Choroid plexus epithelial cell (primary cell): Measurements from ENCODE around the gene LGR5.

ENCODE experiments used
- DNase-seq: peaks from one replicate; pipeline ENCODE4 v3.0.0-alpha.2; 2010; ENCODE audit warnings: low read depth
- H3K4me3 ChIP-seq: 2 replicates; pipeline ENCODE4 v1.5.1; 2011; ENCODE audit warnings: low read depth, mild to moderate bottlenecking, control low read depth, low read length, moderate library complexity
- CTCF ChIP-seq: conservative IDR thresholded peaks from 2 replicates; pipeline ENCODE4 v1.5.1; 2011; ENCODE audit warnings: low read depth, mild to moderate bottlenecking, control low read depth, inconsistent platforms, low read length, moderate library complexity

Gene LGR5

DNA sequence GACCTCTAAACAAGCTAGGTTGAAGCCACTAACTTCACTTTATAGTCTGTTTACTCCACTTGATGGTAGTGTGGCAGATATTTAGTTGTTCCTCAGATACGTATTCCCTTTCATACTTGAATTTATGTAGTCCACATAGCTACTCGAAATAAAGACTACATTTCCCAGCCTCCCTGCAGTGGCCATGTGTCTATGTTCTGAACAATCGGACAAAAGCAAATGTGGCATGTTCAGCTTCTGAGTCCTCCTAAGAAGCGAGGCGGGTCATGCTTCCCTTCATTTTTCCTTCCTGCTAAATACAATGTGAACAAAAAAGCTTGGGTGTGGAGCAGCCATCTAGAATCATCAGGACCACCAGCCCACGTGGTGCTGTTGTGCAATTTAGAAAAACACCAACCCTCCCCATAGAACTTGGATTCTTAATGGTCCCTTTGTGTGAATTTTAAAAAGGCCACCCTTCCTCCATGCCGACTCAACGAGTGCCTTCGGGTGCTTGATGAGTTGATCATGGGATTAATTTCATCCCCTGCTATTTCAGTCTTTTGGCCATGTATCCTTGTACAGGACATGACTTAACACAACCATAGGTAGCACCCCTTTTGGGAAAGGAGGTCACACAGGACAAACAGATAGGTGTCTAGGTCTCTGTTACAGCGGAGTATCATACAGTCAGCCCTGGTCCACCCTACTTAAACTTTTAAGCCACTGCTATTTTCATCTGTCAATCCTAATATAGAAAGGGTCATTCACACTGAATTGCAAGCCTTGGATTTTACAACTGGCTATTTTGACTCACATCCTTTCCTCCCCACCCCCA lies 163.4 kb downstream of the LGR5 start:
- no peak overlapping the region for H3K4me3 ChIP-seq
- DNase-seq, result no peak
- no peak for TF ChIP-seq CTCF

GRCh38 chr12:71605039-71605438 lies 165.4 kb downstream of the LGR5 start:
- DNase-seq, result no peak
- no peak overlapping the region for H3K4me3 ChIP-seq
- TF ChIP-seq CTCF, result no peak

DNA sequence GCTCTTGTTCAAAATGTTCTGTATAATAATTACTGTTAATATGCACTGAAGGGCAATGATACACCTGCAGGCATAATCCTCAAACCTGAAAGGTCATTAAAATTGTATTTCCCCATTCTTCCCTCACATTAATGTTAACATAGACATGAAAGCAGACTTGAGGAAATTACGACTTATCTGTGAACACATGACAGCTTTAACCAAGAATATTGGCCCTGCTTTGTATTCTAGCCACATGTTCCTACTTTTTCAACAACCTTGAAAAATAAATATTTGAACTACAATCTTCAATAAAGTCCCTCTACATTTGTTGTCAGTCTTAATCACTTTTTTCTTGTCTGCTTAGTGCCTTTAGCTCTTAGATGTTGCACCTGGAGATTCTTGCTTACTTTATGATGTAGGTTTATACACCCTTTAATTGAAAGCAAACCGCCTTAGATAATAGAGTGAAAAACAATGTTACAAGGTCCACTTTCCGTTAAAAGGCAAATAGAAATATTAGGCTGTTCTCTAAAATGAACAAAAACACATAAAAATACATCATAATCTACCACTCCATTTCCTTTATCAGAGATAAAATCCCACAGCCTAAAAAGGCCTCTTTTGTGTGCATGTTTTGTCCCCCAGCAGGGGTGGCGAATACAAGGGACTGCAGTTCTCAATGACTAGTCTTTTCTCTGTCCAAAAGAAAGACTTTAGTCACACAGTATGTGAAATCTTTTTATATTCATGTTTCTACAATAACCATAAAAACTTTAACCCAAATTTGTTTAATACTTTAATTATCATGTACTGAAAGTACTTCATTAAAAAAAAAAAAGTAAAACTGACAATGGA lies 168.1 kb downstream of the LGR5 start:
- H3K4me3 ChIP-seq, result no peak overlapping the region
- DNase-seq, result no peak
- TF ChIP-seq CTCF, result no peak

GRCh38 chr12:71610031-71610795 lies 170.6 kb downstream of the LGR5 start:
- H3K4me3 ChIP-seq, result no peak overlapping the region
- no peak for DNase-seq
- TF ChIP-seq CTCF, result no peak

- DNase-seq, result no peak
- TF ChIP-seq CTCF, result no peak
- no peak overlapping the region for H3K4me3 ChIP-seq
Measured at GRCh38 chr12:71621938-71622337, 182.3 kb downstream of the LGR5 start.

DNA sequence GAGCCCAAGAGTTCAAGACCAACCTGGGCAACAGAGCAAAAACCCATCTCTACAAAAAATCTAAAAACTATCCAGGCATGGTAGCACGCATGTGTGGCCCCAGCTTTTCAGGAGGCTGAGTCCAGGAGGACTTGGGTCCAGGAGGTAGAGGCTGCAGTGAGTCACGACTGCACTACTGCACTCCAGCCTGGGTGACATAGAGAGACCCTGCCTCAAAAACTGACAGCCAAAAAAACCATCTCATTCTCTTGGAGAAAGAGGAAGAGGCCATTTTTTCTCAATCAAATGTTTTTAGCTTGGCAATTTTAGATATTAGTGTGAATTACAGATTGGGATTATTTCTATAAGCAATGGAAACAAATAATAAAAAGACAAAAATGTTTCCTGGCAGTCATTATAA lies 185.9 kb downstream of the LGR5 start:
- DNase-seq, result no peak
- no peak for TF ChIP-seq CTCF
- no peak overlapping the region for H3K4me3 ChIP-seq
